Fibroblast of lung (primary cell): ENCODE measurements around the gene OR52A5. TPM values are rescaled to one million over a fixed set of nuclear protein-coding genes. Genes with fewer than 3 reads are reported as not detected.

Experiments
- DNase-seq, 2 donors: peaks; one replicate each; pipeline versions ENCODE4 v3.0.0 to v3.0.0-alpha.2; 2010; ENCODE audit warnings: low read depth in 2 of 2
- H2AFZ ChIP-seq: 2 replicates; pipeline ENCODE4 v1.5.1; 2012; ENCODE audit warnings: low read length, control low read depth, inconsistent platforms
- H3K27ac ChIP-seq: 2 replicates; pipeline ENCODE4 v1.5.1; 2011; ENCODE audit warnings: low read length, control low read depth; ENCODE audit not compliant: insufficient read depth
- H3K27me3 ChIP-seq: 2 replicates; pipeline ENCODE4 v1.5.1; 2011; ENCODE audit warnings: mild to moderate bottlenecking, low read length; ENCODE audit not compliant: control insufficient read depth, insufficient read depth
- H3K36me3 ChIP-seq: 2 replicates; pipeline ENCODE4 v1.5.1; 2011; ENCODE audit warnings: low read length; ENCODE audit not compliant: control insufficient read depth, insufficient read depth
- H3K4me1 ChIP-seq: 2 replicates; pipeline ENCODE4 v1.5.1; 2011; ENCODE audit warnings: low read length; ENCODE audit not compliant: control insufficient read depth, insufficient read depth; ENCODE audit errors: extremely low read depth
- H3K4me2 ChIP-seq: 2 replicates; pipeline ENCODE4 v1.5.1; 2011; ENCODE audit warnings: low read length, control low read depth; ENCODE audit not compliant: insufficient read depth; ENCODE audit errors: extremely low read depth
- H3K4me3 ChIP-seq, 4 experiments: fragments of 200-600 bp in 1 of 4; sonication (generic) in 1 of 4; replicated peaks in 1 of 4; 2 replicates each; pipeline ENCODE4 v1.5.1; 2011 to 2016; ENCODE audit warnings: low read length in 4 of 4, low read depth in 3 of 4, mild to moderate bottlenecking in 3 of 4, control low read depth in 2 of 4, inconsistent platforms in 1 of 4, mixed read lengths in 1 of 4; ENCODE audit not compliant: insufficient read depth in 1 of 4; ENCODE audit errors: control extremely low read depth in 1 of 4
- H3K79me2 ChIP-seq: 2 replicates; pipeline ENCODE4 v1.5.1; 2012; ENCODE audit warnings: mild to moderate bottlenecking, low read length, inconsistent platforms; ENCODE audit not compliant: control insufficient read depth, insufficient read depth
- H3K9ac ChIP-seq: 2 replicates; pipeline ENCODE4 v1.5.1; 2011; ENCODE audit warnings: mild to moderate bottlenecking, low read length, control low read depth; ENCODE audit not compliant: insufficient read depth
- H3K9me3 ChIP-seq: 2 replicates; pipeline ENCODE4 v1.5.1; 2012; ENCODE audit warnings: low read depth, low read length; ENCODE audit not compliant: control insufficient read depth, insufficient read depth
- H4K20me1 ChIP-seq: 2 replicates; pipeline ENCODE4 v1.5.1; 2011; ENCODE audit warnings: low read length; ENCODE audit not compliant: control insufficient read depth, insufficient read depth; ENCODE audit errors: extremely low read depth
- CTCF ChIP-seq, 2 donors: IDR thresholded peaks in 1 of 2; conservative IDR thresholded peaks in 1 of 2; 1 replicate in 1 of 2; 2 replicates in 1 of 2; pipeline ENCODE4 v1.5.1; 2011 to 2012; ENCODE audit warnings: low read length in 2 of 2, control low read depth in 1 of 2, inconsistent platforms in 1 of 2, low read depth in 1 of 2, mild to moderate bottlenecking in 1 of 2
- EZH2 ChIP-seq: IDR thresholded peaks from 2 replicates; pipeline ENCODE4 v1.5.1; 2012; ENCODE audit warnings: low read length, control low read depth, mild to moderate bottlenecking; ENCODE audit errors: missing control alignments
- polyA plus RNA-seq, 2 donors: library from polyadenylated mRNA; depleted of rRNA in 1 of 2; stranded (reverse) in 1 of 2; unstranded in 1 of 2; fragments of >200 nt; gene quantifications; 2 replicates each; pipeline ENCODE4 v1.2.1, GENCODE V29; 2011 to 2012; ENCODE audit warnings: missing spikeins in 1 of 2
- total RNA-seq: library from RNA; depleted of rRNA; stranded (reverse); fragments of >200 nt; gene quantifications from 2 replicates; pipeline ENCODE4 v1.2.1, GENCODE V29; 2014

The OR52A5 gene
- total and polyA plus RNA-seq, 2 donors (not counting 1 experiment from before 2014, with no cell fraction given): not detected

GRCh38 chr11:5081405-5081804 lies 56.8 kb downstream of the OR52A5 start:
- Histone ChIP-seq H2AFZ (no peak overlapping the region), H3K4me1 (no peaks in the 10 kb centered on the region), H3K9me3 (no peaks in the 10 kb centered on the region), H3K4me3 (no peak overlapping the region), H3K4me2 (no peak overlapping the region), H3K27ac (no peak overlapping the region), H3K36me3 (no peaks in the 10 kb centered on the region), H3K9ac (no peak overlapping the region), H4K20me1 (no peaks in the 10 kb centered on the region), H3K27me3 (no peaks in the 10 kb centered on the region), H3K79me2 (no peaks in the 10 kb centered on the region)
- DNase-seq: no peak
- no peak for TF ChIP-seq CTCF (conservative IDR thresholded peaks at IDR 0.05 in 1 of 2, IDR thresholded peaks at IDR 0.05 in 1 of 2; ENCODE audit: low read depth in 1 of 2, low read length in 2 of 2)
- no peak for TF ChIP-seq EZH2

Other genes starting within 250 kb of the OR52A5 start
- not detected in 2 replicates for gene OR51A7, start 234.6 kb downstream of the OR52A5 start, total RNA-seq
- gene OR51A7, start 234.6 kb downstream of the OR52A5 start, polyA plus RNA-seq: not detected in 2 replicates
- not detected in 2 replicates for gene OR51G2, start 219.0 kb downstream of the OR52A5 start, total RNA-seq
- not detected in 2 replicates for gene OR51G2, start 219.0 kb downstream of the OR52A5 start, polyA plus RNA-seq
- not detected in 2 replicates for gene OR51G1, start 214.0 kb downstream of the OR52A5 start, total RNA-seq
- gene OR51G1, start 214.0 kb downstream of the OR52A5 start, polyA plus RNA-seq: not detected in 2 replicates
- gene OR51A4, start 190.8 kb downstream of the OR52A5 start, total RNA-seq: not detected in 2 replicates
- gene OR51A4, start 190.8 kb downstream of the OR52A5 start, polyA plus RNA-seq: not detected in 2 replicates
- gene OR51A2, start 182.6 kb downstream of the OR52A5 start, total RNA-seq: not detected in 2 replicates
- not detected in 2 replicates for gene OR51A2, start 182.6 kb downstream of the OR52A5 start, polyA plus RNA-seq
- gene OR51L1, start 143.5 kb downstream of the OR52A5 start, total RNA-seq: not detected in 2 replicates
- gene OR51L1, start 143.5 kb downstream of the OR52A5 start, polyA plus RNA-seq: not detected in 2 replicates
- gene OR52J3, start 91.8 kb downstream of the OR52A5 start, total RNA-seq: not detected in 2 replicates
- gene OR52J3, start 91.8 kb downstream of the OR52A5 start, polyA plus RNA-seq: not detected in 2 replicates
- gene OR52E2, start 78.7 kb downstream of the OR52A5 start, total RNA-seq: not detected in 2 replicates
- not detected in 2 replicates for gene OR52E2, start 78.7 kb downstream of the OR52A5 start, polyA plus RNA-seq
- gene OR52E1, start 68.8 kb downstream of the OR52A5 start, total RNA-seq: not detected in 2 replicates
- gene OR52E1, start 68.8 kb downstream of the OR52A5 start, polyA plus RNA-seq: not detected in 2 replicates
- not detected in 2 replicates for gene OR52A1, start 16.4 kb upstream of the OR52A5 start, total RNA-seq
- not detected in 2 replicates for gene OR52A1, start 16.4 kb upstream of the OR52A5 start, polyA plus RNA-seq
- gene OR51V1, start 62.3 kb upstream of the OR52A5 start, total RNA-seq: not detected in 2 replicates
- not detected in 2 replicates for gene OR51V1, start 62.3 kb upstream of the OR52A5 start, polyA plus RNA-seq
- not detected in 2 replicates for gene HBB, start 88.7 kb upstream of the OR52A5 start, total RNA-seq
- gene HBB, start 88.7 kb upstream of the OR52A5 start, polyA plus RNA-seq: 0.16 and 0.22 TPM in 2 replicates
- 5.9 TPM in 1 of 2 replicates, not detected in the other for gene HBD, start 96.1 kb upstream of the OR52A5 start, total RNA-seq
- 17.1 and 53.4 TPM in 2 replicates for gene HBD, start 96.1 kb upstream of the OR52A5 start, polyA plus RNA-seq
- gene HBG1, start 111.5 kb upstream of the OR52A5 start, total RNA-seq: not detected in 2 replicates
- 0.41 and 0.46 TPM in 2 replicates for gene HBG1, start 111.5 kb upstream of the OR52A5 start, polyA plus RNA-seq
- gene HBG2, start 116.4 kb upstream of the OR52A5 start, total RNA-seq: not detected in 2 replicates
- gene HBG2, start 116.4 kb upstream of the OR52A5 start, polyA plus RNA-seq: 0.93 and 2.6 TPM in 2 replicates
- gene HBE1, start 131.6 kb upstream of the OR52A5 start, total RNA-seq: 0.33 TPM in 1 of 2 replicates, not detected in the other
- gene HBE1, start 131.6 kb upstream of the OR52A5 start, polyA plus RNA-seq: 2.0 and 3.1 TPM in 2 replicates
- 0.17 TPM in 1 of 2 replicates, not detected in the other for gene OR51B4, start 163.6 kb upstream of the OR52A5 start, total RNA-seq
- not detected in 2 replicates for gene OR51B4, start 163.6 kb upstream of the OR52A5 start, polyA plus RNA-seq
- not detected in 2 replicates for gene OR51B2, start 185.9 kb upstream of the OR52A5 start, total RNA-seq
- not detected in 2 replicates for gene OR51B2, start 185.9 kb upstream of the OR52A5 start, polyA plus RNA-seq
- gene OR51B5, start 205.2 kb upstream of the OR52A5 start, total RNA-seq: 0.17 and 0.26 TPM in 2 replicates
- 0.06 TPM in 1 of 2 replicates, not detected in the other for gene OR51B5, start 205.2 kb upstream of the OR52A5 start, polyA plus RNA-seq
- not detected in 2 replicates for gene OR51B6, start 213.2 kb upstream of the OR52A5 start, total RNA-seq
- gene OR51B6, start 213.2 kb upstream of the OR52A5 start, polyA plus RNA-seq: not detected in 2 replicates
- not detected in 2 replicates for gene OR51M1, start 245.5 kb upstream of the OR52A5 start, total RNA-seq
- gene OR51M1, start 245.5 kb upstream of the OR52A5 start, polyA plus RNA-seq: 0.06 TPM in 1 of 2 replicates, not detected in the other